SK-N-SH treated with all-trans-retinoic acid at 6 μM for 48 hours (cell line): ENCODE data around the gene TWF2.

ENCODE experiments used
- OSR1 ChIP-seq: fragments of 250-450 bp; sonication (Bioruptor Pico); IDR thresholded peaks from 2 replicates; pipeline ENCODE4 v1.8.0; 2022; ENCODE audit warnings: moderate library complexity, mild to moderate bottlenecking, inconsistent platforms
- ZFP30 ChIP-seq: fragments of 450-650 bp; formaldehyde crosslinking; IDR thresholded peaks from 2 replicates; pipeline ENCODE4 v1.5.0; 2022; ENCODE audit warnings: mild to moderate bottlenecking, moderate library complexity

GRCh38 chr3:52272831-52273230 is 33.9 kb upstream of the TWF2 start:
- TF ChIP-seq ZFP30 (CRISPR knock-in tag) (no peak), OSR1 (CRISPR knock-in tag) (no peak)
